K562 (cell line): ENCODE measurements around the gene MADD. TPM values are rescaled to one million over a fixed set of nuclear protein-coding genes. Genes with fewer than 3 reads are reported as not detected.

Experiments used
- ARID1B ChIP-seq: fragments of 450-650 bp; IDR thresholded peaks from 2 replicates; pipeline ENCODE4 v1.6.1; 2016; ENCODE audit warnings: antibody characterized with exemption, mild to moderate bottlenecking, inconsistent platforms
- ARID2 ChIP-seq: fragments of 450-650 bp; IDR thresholded peaks from 2 replicates; pipeline ENCODE4 v1.6.1; 2017; ENCODE audit warnings: antibody characterized with exemption, mild to moderate bottlenecking
- ATF1 ChIP-seq, 2 experiments: fragments of 450-650 bp in 1 of 2; IDR thresholded peaks; 2 replicates each; pipeline ENCODE4 v1.6.1; 2016; ENCODE audit warnings: missing compliant biosample characterization in 1 of 2, missing genetic modification characterization in 1 of 2
- BMI1 ChIP-seq: fragments of 150-350 bp; IDR thresholded peaks from 2 replicates; pipeline ENCODE4 v1.6.1; 2014; ENCODE audit warnings: low read length
- CHD4 ChIP-seq: fragments of 200-600 bp; sonication (generic); IDR thresholded peaks from 3 replicates; pipeline ENCODE4 v1.6.1; 2012; ENCODE audit warnings: low read depth, mild to moderate bottlenecking, mixed read lengths, low read length, inconsistent platforms; ENCODE audit not compliant: insufficient read depth, insufficient replicate concordance, poor library complexity, severe bottlenecking
- ESRRB ChIP-seq: fragments of 250-450 bp; sonication (Bioruptor Pico); IDR thresholded peaks from 2 replicates; pipeline ENCODE4 v1.5.0; 2020; ENCODE audit warnings: mild to moderate bottlenecking, moderate library complexity, borderline replicate concordance
- HLTF ChIP-seq: fragments of 450-650 bp; IDR thresholded peaks from 2 replicates; pipeline ENCODE4 v1.6.1; 2016
- HMG20A ChIP-seq: fragments of 450-650 bp; formaldehyde crosslinking; conservative IDR thresholded peaks from 2 replicates; pipeline ENCODE4 v1.4.0; 2020; ENCODE audit warnings: mild to moderate bottlenecking, mixed read lengths
- ILK ChIP-seq: fragments of 450-650 bp; IDR thresholded peaks from 2 replicates; pipeline ENCODE4 v1.6.1; 2016; ENCODE audit warnings: missing genetic modification characterization, low read depth, mild to moderate bottlenecking, missing compliant biosample characterization, moderate library complexity, borderline replicate concordance
- KLF16 ChIP-seq: IDR thresholded peaks from 2 replicates; pipeline ENCODE4 v1.6.1; 2016; ENCODE audit warnings: antibody characterized with exemption
- MTA3 ChIP-seq: fragments of 450-650 bp; formaldehyde crosslinking; IDR thresholded peaks from 2 replicates; pipeline ENCODE4 v1.6.1; 2017; ENCODE audit warnings: mild to moderate bottlenecking, borderline replicate concordance
- SAFB2 ChIP-seq: fragments of 200-400 bp; formaldehyde crosslinking; IDR thresholded peaks from 2 replicates; pipeline ENCODE4 v1.6.1; 2018; ENCODE audit warnings: borderline replicate concordance, low read length, low read depth, moderate library complexity; ENCODE audit not compliant: severe bottlenecking
- SPI1 ChIP-seq: IDR thresholded peaks from 2 replicates; pipeline ENCODE4 v1.6.1; 2011; ENCODE audit warnings: low read depth, low read length, control low read depth, borderline replicate concordance
- TRIM24 ChIP-seq, 2 experiments: fragments of 450-650 bp; IDR thresholded peaks; 2 replicates each; pipeline ENCODE4 v1.6.1; 2016
- ZKSCAN1 ChIP-seq: fragments of 150-350 bp; IDR thresholded peaks from 2 replicates; pipeline ENCODE4 v1.6.1; 2016; ENCODE audit warnings: low read depth, low read length
- ZNF174 ChIP-seq: fragments of 250-450 bp; sonication (Bioruptor Pico); IDR thresholded peaks from 2 replicates; pipeline ENCODE4 v1.4.0; 2020; ENCODE audit warnings: mild to moderate bottlenecking
- ZNF23 ChIP-seq: fragments of 250-450 bp; sonication (Bioruptor Pico); IDR thresholded peaks from 2 replicates; pipeline ENCODE4 v1.4.0; 2020; ENCODE audit warnings: mild to moderate bottlenecking
- ZNF77 ChIP-seq: fragments of 250-450 bp; sonication (Bioruptor Pico); IDR thresholded peaks from 2 replicates; pipeline ENCODE4 v1.5.0; 2020
- polyA plus RNA-seq, 8 experiments: library from polyadenylated mRNA; depleted of rRNA in 4 of 8; stranded (reverse) in 5 of 8; unstranded in 3 of 8; fragments of >200 nt; fragmentation: Nextera tagmentation in 2 of 8; fragmentation: Illumina TruSeq in 1 of 8; extraction: Ambion mirVana in 2 of 8; extraction: Trizol in 1 of 8; gene quantifications; 2 replicates each; pipeline versions ENCODE4 v1.2.1 to v1.2.3, GENCODE V29; 2011 to 2014; ENCODE audit warnings: inconsistent platforms in 1 of 8, missing spikeins in 1 of 8
- total RNA-seq, 7 experiments: library from RNA; depleted of rRNA in 6 of 7; stranded (reverse); fragments of >200 nt in 6 of 7; fragmentation: Illumina TruSeq in 2 of 7; extraction: Trizol in 2 of 7; gene quantifications; 2 replicates each; pipeline versions ENCODE4 v1.2.1 to v1.2.3, GENCODE V29; 2011 to 2021; ENCODE audit warnings: low replicate concordance in 1 of 7
- TF ChIP-seq, protein P1 (sequence below): fragments of 250-450 bp; sonication (Bioruptor Pico); IDR thresholded peaks from 2 replicates; pipeline ENCODE4 v1.5.0; 2021
- TF ChIP-seq, protein P2 (sequence below), 2 experiments: fragments of 450-650 bp; IDR thresholded peaks; 2 replicates each; pipeline ENCODE4 v1.6.1; 2016; ENCODE audit warnings: mild to moderate bottlenecking in 2 of 2, borderline replicate concordance in 1 of 2, low read depth in 1 of 2, moderate library complexity in 1 of 2

Gene MADD
- total and polyA plus RNA-seq, 9 of the 15 experiments (the other 6 are each of a cell fraction or from before 2014, with no cell fraction given): 0.68 to 57.6 (median 33.6) TPM

DNA sequence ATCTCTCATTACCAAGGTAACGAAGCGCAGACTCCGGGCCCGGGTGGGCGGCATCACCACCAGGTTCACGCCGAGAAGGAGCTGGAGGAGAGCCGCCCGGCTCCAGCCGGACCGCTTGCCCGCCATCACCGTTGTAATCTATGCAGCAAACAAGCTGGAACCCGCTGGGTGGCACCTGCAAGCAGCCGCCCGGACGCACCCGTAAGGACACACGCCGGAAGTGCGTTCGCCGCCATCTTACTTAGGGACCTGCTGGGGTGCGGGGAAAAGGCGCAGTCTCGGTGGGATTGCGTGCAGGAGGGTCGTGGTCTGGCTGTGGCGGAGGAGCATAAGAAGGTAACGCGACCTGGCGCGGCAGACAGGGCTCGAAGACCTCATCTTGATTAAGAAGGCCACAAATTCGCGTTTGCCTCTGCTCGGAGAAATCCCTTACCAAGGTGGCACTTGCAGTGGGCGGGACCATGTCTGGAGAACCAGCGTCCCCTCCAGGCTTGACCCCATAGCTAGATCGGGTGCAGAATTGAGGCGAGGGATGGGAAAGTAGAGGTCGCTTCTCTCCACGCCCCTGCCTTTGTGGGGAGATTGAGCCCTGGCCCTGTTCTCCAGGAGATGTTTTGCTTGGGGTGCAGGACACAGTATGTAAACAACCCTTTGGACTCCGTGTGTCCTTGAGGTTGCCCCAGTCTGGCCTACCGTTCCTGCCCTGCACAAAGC, 21.1 kb upstream of the MADD start, which contains the start of gene ACP2 (continued):
- TF ChIP-seq ILK (tag): no peak
- no peak for TF ChIP-seq ZNF77 (CRISPR knock-in tag)
- no peak for TF ChIP-seq SAFB2
- no peak for TF ChIP-seq ARID2
- TF ChIP-seq ARID1B: peak; percentile 50
- peak in 1 of 2 experiments; percentile 98; a peak in 2 of 4 replicates for TF ChIP-seq TRIM24 (IDR thresholded peaks at IDR 0.05)
- TF ChIP-seq ZNF23: no peak
- TF ChIP-seq KLF16: no peak
- TF ChIP-seq, protein P1, sequence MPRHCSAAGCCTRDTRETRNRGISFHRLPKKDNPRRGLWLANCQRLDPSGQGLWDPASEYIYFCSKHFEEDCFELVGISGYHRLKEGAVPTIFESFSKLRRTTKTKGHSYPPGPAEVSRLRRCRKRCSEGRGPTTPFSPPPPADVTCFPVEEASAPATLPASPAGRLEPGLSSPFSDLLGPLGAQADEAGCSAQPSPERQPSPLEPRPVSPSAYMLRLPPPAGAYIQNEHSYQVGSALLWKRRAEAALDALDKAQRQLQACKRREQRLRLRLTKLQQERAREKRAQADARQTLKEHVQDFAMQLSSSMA: peak; percentile 92; the same call in 1 of the 2 replicates
- TF ChIP-seq ATF1 (CRISPR knock-in tag; IDR thresholded peaks at IDR 0.05): no peak
- peak; percentile 95 for TF ChIP-seq ATF1 (tag; IDR thresholded peaks at IDR 0.05)
- peak; percentile 90; the same call in 1 of the 2 replicates for TF ChIP-seq HLTF
- no peak; the same call in 1 of the 2 replicates for TF ChIP-seq BMI1
- no peak for TF ChIP-seq HMG20A (CRISPR knock-in tag)
- no peak for TF ChIP-seq CHD4
- TF ChIP-seq, protein P2, sequence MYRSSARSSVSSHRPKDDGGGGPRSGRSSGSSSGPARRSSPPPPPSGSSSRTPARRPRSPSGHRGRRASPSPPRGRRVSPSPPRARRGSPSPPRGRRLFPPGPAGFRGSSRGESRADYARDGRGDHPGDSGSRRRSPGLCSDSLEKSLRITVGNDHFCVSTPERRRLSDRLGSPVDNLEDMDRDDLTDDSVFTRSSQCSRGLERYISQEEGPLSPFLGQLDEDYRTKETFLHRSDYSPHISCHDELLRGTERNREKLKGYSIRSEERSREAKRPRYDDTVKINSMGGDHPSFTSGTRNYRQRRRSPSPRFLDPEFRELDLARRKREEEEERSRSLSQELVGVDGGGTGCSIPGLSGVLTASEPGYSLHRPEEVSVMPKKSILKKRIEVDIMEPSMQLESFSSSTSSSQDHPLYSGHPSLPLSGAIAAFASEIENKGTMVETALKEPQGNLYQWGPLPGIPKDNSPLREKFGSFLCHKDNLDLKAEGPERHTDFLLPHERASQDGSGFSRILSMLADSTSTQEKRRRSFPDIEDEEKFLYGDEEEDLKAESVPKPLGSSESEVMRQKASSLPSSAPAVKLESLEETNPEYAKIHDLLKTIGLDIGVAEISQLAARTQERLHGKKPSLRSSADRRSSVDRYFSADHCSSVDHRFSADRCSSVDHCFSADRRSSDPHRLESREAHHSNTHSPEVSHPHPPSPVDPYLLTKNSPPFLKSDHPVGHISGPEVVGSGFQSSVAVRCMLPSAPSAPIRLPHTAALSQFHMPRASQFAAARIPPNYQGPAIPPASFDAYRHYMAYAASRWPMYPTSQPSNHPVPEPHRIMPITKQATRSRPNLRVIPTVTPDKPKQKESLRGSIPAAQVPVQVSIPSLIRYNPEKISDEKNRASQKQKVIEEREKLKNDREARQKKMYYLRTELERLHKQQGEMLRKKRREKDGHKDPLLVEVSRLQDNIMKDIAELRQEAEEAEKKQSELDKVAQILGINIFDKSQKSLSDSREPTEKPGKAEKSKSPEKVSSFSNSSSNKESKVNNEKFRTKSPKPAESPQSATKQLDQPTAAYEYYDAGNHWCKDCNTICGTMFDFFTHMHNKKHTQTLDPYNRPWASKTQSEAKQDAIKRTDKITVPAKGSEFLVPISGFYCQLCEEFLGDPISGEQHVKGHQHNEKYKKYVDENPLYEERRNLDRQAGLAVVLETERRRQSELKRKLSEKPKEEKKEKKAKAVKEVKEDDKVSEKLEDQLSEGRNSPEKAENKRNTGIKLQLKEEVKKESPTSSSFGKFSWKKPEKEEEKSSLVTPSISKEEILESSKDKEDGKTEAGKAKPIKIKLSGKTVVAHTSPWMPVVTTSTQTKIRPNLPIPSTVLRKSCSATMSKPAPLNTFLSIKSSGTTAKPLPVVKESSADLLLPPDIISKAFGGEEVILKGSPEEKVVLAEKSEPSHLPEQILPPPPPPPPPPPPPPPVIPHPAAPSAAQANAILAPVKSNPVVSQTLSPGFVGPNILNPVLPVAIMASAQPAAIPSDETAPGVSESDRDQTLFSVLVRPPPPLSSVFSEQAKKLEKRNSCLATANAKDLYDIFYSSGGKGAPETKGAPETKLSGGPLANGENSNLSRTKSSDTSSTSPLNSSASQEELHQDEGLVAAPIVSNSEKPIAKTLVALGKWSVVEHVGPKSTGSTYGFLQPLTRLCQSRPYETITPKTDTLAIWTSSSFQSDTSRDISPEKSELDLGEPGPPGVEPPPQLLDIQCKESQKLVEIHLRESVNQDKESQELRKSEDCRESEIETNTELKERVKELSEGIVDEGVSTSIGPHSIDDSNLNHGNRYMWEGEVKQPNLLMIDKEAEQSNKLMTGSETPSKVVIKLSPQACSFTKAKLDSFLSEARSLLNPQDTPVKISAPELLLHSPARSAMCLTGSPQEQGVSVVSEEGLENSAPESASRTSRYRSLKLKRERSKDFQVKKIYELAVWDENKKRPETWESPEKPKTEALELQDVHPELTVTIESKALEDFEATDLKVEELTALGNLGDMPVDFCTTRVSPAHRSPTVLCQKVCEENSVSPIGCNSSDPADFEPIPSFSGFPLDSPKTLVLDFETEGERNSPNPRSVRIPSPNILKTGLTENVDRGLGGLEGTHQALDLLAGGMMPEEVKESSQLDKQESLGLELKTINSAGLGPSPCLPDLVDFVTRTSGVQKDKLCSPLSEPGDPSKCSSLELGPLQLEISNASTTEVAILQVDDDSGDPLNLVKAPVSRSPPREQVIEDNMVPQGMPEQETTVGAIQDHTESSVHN (IDR thresholded peaks at IDR 0.05; ENCODE audit: borderline replicate concordance in 1 of 2, low read depth in 1 of 2): no peak
- TF ChIP-seq ZKSCAN1: peak; percentile 74
- peak; percentile 95 for TF ChIP-seq MTA3
- TF ChIP-seq ZNF174 (CRISPR knock-in tag): no peak
- no peak for TF ChIP-seq ESRRB (CRISPR knock-in tag)
- TF ChIP-seq SPI1: no peak
